CD4-positive, alpha-beta T cell (primary cell): Measurements from ENCODE around the gene CUEDC1. TPM values are rescaled to one million over a fixed set of nuclear protein-coding genes. Genes with fewer than 3 reads are reported as not detected.
A peak's percentile ranks its signal among the peaks of the same experiment; 100 is the strongest.

ENCODE experiments used
- ATAC-seq: fragments of 200-7000 bp; cut with Tn5 transposase; one replicate; pipeline ENCODE4 v1.10.0; 2022; ENCODE audit warnings: mild to moderate bottlenecking; ENCODE audit not compliant: poor library complexity
- CTCF ChIA-PET: fragments of 350-600 bp; sonication (Branson Sonifier 250); formaldehyde crosslinking; loops from one replicate; lab custom pipeline; 2021; ENCODE audit warnings: antibody characterized with exemption, inconsistent platforms; lab: Charles Lee
- POLR2A ChIA-PET: fragments of 350-600 bp; sonication (Branson Sonifier 250); formaldehyde crosslinking; loops from one replicate; lab custom pipeline; 2021; ENCODE audit warnings: antibody characterized with exemption, inconsistent platforms; lab: Charles Lee
- DNase-seq, 14 experiments: peaks; one replicate each; pipeline ENCODE4 v3.0.0-alpha.2; 2013 to 2020; ENCODE audit warnings: mixed read lengths in 2 of 14
- H3K27ac ChIP-seq, 2 donors: one replicate each; pipeline versions ENCODE4 v1.5.1 to v1.7.0; 2013; ENCODE audit warnings: low read length in 2 of 2, low read depth in 1 of 2, mild to moderate bottlenecking in 1 of 2
- H3K27me3 ChIP-seq, 2 experiments: 1 replicate in 1 of 2; 2 replicates in 1 of 2; pipeline versions ENCODE4 v1.6.1 to v1.7.0; 2013; ENCODE audit warnings: low read length in 2 of 2, control low read depth in 1 of 2, mild to moderate bottlenecking in 1 of 2, moderate library complexity in 1 of 2; ENCODE audit not compliant: insufficient read depth in 2 of 2, control insufficient read depth in 1 of 2
- H3K36me3 ChIP-seq: one replicate; pipeline ENCODE4 v1.6.1; 2013; ENCODE audit warnings: low read length, control low read depth; ENCODE audit not compliant: insufficient read depth
- H3K4me1 ChIP-seq: one replicate; pipeline ENCODE4 v1.6.1; 2013; ENCODE audit warnings: low read length, control low read depth; ENCODE audit not compliant: insufficient read depth
- H3K4me3 ChIP-seq: one replicate; pipeline ENCODE4 v1.5.1; 2013; ENCODE audit warnings: mild to moderate bottlenecking, low read length, moderate library complexity
- H3K9me3 ChIP-seq, 2 experiments: 1 replicate in 1 of 2; 2 replicates in 1 of 2; pipeline versions ENCODE4 v1.6.1 to v1.7.0; 2013; ENCODE audit warnings: low read length in 2 of 2, mild to moderate bottlenecking in 2 of 2, control low read depth in 1 of 2, moderate library complexity in 1 of 2; ENCODE audit not compliant: control insufficient read depth in 1 of 2, insufficient read depth in 1 of 2
- H3K27ac Mint-ChIP-seq: one replicate; pipeline ENCODE4 v1.8.0; 2020; ENCODE audit warnings: mixed read lengths
- H3K27me3 Mint-ChIP-seq: one replicate; pipeline ENCODE4 v1.8.0; 2021; ENCODE audit warnings: mixed read lengths
- H3K36me3 Mint-ChIP-seq: one replicate; pipeline ENCODE4 v1.8.0; 2021; ENCODE audit warnings: low read depth, mixed read lengths
- H3K4me1 Mint-ChIP-seq: one replicate; pipeline ENCODE4 v1.8.0; 2021; ENCODE audit warnings: low read depth, mixed read lengths
- H3K4me3 Mint-ChIP-seq: one replicate; pipeline ENCODE4 v1.8.0; 2020; ENCODE audit warnings: mild to moderate bottlenecking, mixed read lengths
- H3K9me3 Mint-ChIP-seq: one replicate; pipeline ENCODE4 v1.8.0; 2020; ENCODE audit warnings: mixed read lengths
- CTCF ChIP-seq: fragments of 200-600 bp; IDR thresholded peaks from one replicate; pipeline ENCODE4 v1.8.0; 2022; ENCODE audit warnings: antibody characterized with exemption, mild to moderate bottlenecking
- intact Hi-C, 2 experiments: fragments of 100-400 bp; cut with DNase I in 1 of 2; cut with micrococcal nuclease in 1 of 2; formaldehyde crosslinking; loops; one replicate each; pipeline versions ENCODE4 v1.15.1 to v1.9.0; 2023 to 2025; cut with DNase I, micrococcal nuclease
- total RNA-seq, 174 experiments: library from RNA in 2 of 174; stranded (reverse) in 2 of 174; gene quantifications; one replicate each; pipeline ENCODE4 v1.2.3 and lab custom pipeline; 2021 to 2026

Gene CUEDC1
- total RNA-seq, 2 experiments from 2014 or later, result 0.41 to 1.0 TPM

- ATAC-seq, result peak; percentile 74
- CTCF ChIA-PET, result no interaction called here
- Mint-ChIP-seq H3K27ac (no peak overlapping the region), H3K4me3 (no peak overlapping the region), H3K27me3 (peaks cover 11% of the 10 kb centered on the region), H3K9me3 (no peaks in the 10 kb centered on the region), H3K36me3 (no peaks in the 10 kb centered on the region), H3K4me1 (peaks cover 13% of the 10 kb centered on the region)
- no peaks in the 10 kb centered on the region for H3K9me3 ChIP-seq
- H3K4me1 ChIP-seq, result peaks cover 8% of the 10 kb centered on the region
- intact Hi-C loops, result no loop called here
- peak in 3 of 14 experiments; percentile 21 to 37 (median 31) for DNase-seq
- POLR2A ChIA-PET, result no interaction called here
- no peak for TF ChIP-seq CTCF
- H3K4me3 ChIP-seq, result no peak overlapping the region
- H3K27ac ChIP-seq, result no peak overlapping the region
- no peaks in the 10 kb centered on the region for H3K36me3 ChIP-seq
- peaks cover 0 to 2% of the 10 kb centered on the region in 2 experiments for H3K27me3 ChIP-seq
Observed at GRCh38 chr17:57880086-57880456, 75.1 kb downstream of the CUEDC1 start.

- H3K27ac Mint-ChIP-seq, result no peak overlapping the region
- H3K36me3 Mint-ChIP-seq, result no peaks in the 10 kb centered on the region
Observed at GRCh38 chr17:57879437-57880085, 75.7 kb downstream of the CUEDC1 start.

GRCh38 chr17:57877803-57878377 is 77.3 kb downstream of the CUEDC1 start:
- Mint-ChIP-seq H3K9me3 (no peaks in the 10 kb centered on the region), H3K36me3 (no peaks in the 10 kb centered on the region), H3K4me1 (peaks cover 21% of the 10 kb centered on the region), H3K27ac (no peak overlapping the region), H3K27me3 (peaks cover 25% of the 10 kb centered on the region), H3K4me3 (no peak overlapping the region)
- intact Hi-C loops, result no loop called here
- H3K4me1 ChIP-seq, result peaks cover 27% of the 10 kb centered on the region
- ChIA-PET CTCF (no interaction called here), POLR2A (interaction anchor here (1.1 kb wide), 1 partner anchor 28 kb away, joined by 4 read pairs; the partner anchor contains the start of gene MRPS23)
- no peaks in the 10 kb centered on the region for H3K36me3 ChIP-seq
- H3K4me3 ChIP-seq, result no peak overlapping the region
- H3K27me3 ChIP-seq, result peaks cover 4 to 14% of the 10 kb centered on the region in 2 experiments
- no peak for TF ChIP-seq CTCF
- no peak overlapping the region for H3K27ac ChIP-seq
- DNase-seq (no peak), ATAC-seq (no peak)
- no peaks in the 10 kb centered on the region for H3K9me3 ChIP-seq

More at GRCh38 chr17:57879437-57880085, 75.7 kb downstream of the CUEDC1 start:
- no peaks in the 10 kb centered on the region for H3K36me3 ChIP-seq
- TF ChIP-seq CTCF, result no peak
- intact Hi-C loops, result no loop called here
- peaks cover 4% of the 10 kb centered on the region in 2 experiments for H3K27me3 ChIP-seq
- Mint-ChIP-seq H3K9me3 (no peaks in the 10 kb centered on the region), H3K4me3 (no peak overlapping the region), H3K27me3 (peaks cover 11% of the 10 kb centered on the region), H3K4me1 (peaks cover 13% of the 10 kb centered on the region)
- CTCF ChIA-PET, result no interaction called here
- H3K27ac ChIP-seq, result no peak overlapping the region
- H3K4me1 ChIP-seq, result peaks cover 13% of the 10 kb centered on the region
- ATAC-seq, result no peak
- no peaks in the 10 kb centered on the region for H3K9me3 ChIP-seq
- POLR2A ChIA-PET, result no interaction called here
- no peak for DNase-seq
- no peak overlapping the region for H3K4me3 ChIP-seq
